ENCODE measurements around the gene SAA1.
"Not testable (repeated sequence)": the region's sequence is repeated elsewhere in the genome, so short reads cannot be mapped to it uniquely, and the experiment has no call there.

The SAA1 gene

GRCh38 chr11:18261721-18262120 lies 4.3 kb upstream of the SAA1 start:
- DNase-seq, result no peak

GRCh38 chr11:18262681-18263350 lies 3.2 kb upstream of the SAA1 start:
- not testable (repeated sequence) for DNase-seq

GRCh38 chr11:18264035-18264434 lies 2.0 kb upstream of the SAA1 start:
- DNase-seq, result no peak

GRCh38 chr11:18264677-18265555 lies 1.1 kb upstream of the SAA1 start:
- no peak for DNase-seq

- DNase-seq, result not testable (repeated sequence)
Observed at GRCh38 chr11:18267335-18268133, 1.5 kb downstream of the SAA1 start.

- not testable (repeated sequence) for DNase-seq
Observed at GRCh38 chr11:18269252-18269651, 3.2 kb downstream of the SAA1 start.

GRCh38 chr11:18270102-18270501 lies 4.0 kb downstream of the SAA1 start:
- no peak for DNase-seq

GRCh38 chr11:18271206-18271605 lies 5.1 kb downstream of the SAA1 start:
- no peak for DNase-seq

- no peak for DNase-seq
Observed at GRCh38 chr11:18277565-18278271, 11.7 kb downstream of the SAA1 start.

- DNase-seq, result no peak
Observed at GRCh38 chr11:18280438-18281045, 14.5 kb downstream of the SAA1 start.

- no peak for DNase-seq
Observed at GRCh38 chr11:18282626-18283025, 16.6 kb downstream of the SAA1 start.

- DNase-seq, result no peak
Observed at GRCh38 chr11:18285841-18286240, 19.8 kb downstream of the SAA1 start.

GRCh38 chr11:18288911-18289310 lies 22.8 kb downstream of the SAA1 start:
- DNase-seq, result no peak

- no peak for DNase-seq
Observed at GRCh38 chr11:18294862-18295261, 28.8 kb downstream of the SAA1 start.

- no peak for DNase-seq
Observed at GRCh38 chr11:18295316-18295715, 29.3 kb downstream of the SAA1 start.

- DNase-seq, result no peak
Observed at GRCh38 chr11:18299721-18300120, 33.7 kb downstream of the SAA1 start.

- DNase-seq, result no peak
Observed at GRCh38 chr11:18304745-18305144, 38.7 kb downstream of the SAA1 start.

GRCh38 chr11:18307461-18308139 lies 41.5 kb downstream of the SAA1 start:
- DNase-seq, result no peak

GRCh38 chr11:18308242-18308641 lies 42.2 kb downstream of the SAA1 start:
- DNase-seq, result no peak

GRCh38 chr11:18309691-18310090 lies 43.6 kb downstream of the SAA1 start:
- no peak for DNase-seq

GRCh38 chr11:18310800-18311340 lies 44.8 kb downstream of the SAA1 start:
- no peak for DNase-seq
